Activated gamma-delta T cell (primary cell): Measurements from ENCODE around the gene TSPYL6.

Experiments
- DNase-seq: peaks from one replicate; lab custom pipeline; 2025; lab: John Stamatoyannopoulos, UW

The TSPYL6 gene

DNA sequence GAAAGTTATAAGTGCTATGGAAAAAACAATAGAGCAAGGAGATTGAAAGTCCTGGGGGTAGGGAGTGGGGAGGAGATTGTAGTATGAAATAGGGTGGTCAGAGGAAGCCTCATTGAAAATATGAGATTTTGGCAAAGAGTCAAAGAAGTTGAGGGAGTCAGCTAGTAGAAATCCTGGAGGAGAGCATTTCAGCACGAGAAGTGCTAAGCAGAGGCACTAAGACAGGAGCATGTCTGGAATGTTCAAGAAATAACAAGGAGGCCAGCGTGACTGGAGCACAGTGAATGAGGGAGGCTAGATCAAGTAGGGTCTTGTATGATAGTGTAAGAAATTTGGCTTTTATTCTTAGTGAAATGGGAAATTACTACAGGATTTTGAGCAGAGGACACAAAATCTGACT lies 2.1 kb upstream of the TSPYL6 start:
- no peak for DNase-seq

DNA sequence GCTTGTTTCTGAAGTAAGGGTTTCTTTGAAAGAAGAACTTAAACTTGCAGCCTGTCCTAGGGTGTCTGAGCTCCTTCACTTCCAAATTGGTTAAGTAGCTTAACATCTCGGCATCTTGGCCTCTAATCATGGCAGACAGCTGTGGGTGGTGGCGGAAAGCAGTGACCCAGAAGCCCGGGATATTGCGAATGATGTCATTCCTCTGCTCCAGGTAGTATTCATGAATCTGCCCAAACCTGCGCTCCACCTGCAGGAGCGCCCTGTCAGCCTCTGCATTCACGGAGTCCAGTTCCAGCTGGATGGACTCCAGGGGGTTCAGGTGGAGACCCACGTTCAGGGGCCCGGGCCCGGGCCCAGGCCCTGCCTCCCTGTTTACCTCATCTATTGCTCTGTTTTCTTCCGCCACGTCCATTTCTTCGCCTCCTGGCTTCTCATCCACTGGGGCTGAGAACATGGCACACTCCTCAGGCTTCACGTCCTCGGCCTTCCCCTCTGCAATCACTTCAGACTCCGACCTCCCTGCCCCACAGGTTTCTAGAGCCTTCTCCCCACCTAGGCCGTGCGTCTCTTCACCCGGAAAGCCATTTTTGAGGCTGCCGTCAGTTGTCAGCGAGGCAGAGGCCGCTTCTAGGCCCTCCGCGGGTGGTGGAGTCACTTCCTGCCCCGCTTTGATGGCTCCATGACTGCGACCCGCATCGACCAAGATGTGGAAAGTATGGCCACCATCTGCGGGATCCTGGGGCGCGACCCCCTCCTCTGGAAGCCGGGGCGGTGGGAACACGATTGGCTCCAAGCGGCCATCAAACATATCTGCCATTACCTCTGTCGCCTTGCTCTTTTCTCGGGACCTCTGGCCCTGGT lies 569 bp downstream of the TSPYL6 start:
- DNase-seq: no peak

DNA sequence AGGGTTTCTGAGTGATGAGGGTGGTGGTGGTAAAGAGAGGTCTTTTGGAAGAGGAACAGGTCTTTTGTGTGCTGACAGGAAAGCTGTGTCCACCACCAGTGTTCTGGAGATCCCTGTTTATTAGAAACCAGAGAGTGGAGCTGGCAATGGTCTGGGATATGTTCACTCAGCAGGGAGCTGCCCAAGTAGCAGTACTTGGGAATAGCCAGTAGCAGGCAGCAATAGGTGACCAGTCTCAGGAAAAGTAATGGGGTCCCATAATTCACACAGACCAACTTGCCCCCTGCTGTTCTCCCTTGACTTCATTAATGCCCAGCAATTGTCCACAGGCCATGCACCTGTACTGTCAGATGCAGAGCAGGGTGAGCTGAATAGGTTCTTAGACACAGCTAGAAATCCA lies 1.8 kb downstream of the TSPYL6 start:
- DNase-seq: no peak

DNA sequence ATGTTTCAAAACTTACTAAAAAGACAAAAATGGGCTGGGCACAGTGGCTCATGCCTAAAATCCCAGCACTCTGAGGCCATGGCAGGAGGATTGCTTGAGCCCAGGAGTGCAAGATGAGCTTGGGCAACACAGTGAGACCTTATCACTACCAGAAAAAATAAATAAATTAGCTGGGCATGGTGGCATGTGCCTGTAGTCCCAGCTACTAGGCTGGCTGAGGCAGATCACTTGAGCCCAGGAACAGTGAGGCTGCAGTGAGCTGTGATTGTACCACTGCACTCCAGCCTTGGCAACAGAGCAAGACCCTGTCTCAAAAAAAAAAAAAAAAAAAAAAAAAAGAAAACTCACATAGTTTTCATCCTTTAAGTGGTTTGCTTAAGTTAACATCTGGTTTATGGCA lies 6.4 kb downstream of the TSPYL6 start:
- no peak for DNase-seq

DNA sequence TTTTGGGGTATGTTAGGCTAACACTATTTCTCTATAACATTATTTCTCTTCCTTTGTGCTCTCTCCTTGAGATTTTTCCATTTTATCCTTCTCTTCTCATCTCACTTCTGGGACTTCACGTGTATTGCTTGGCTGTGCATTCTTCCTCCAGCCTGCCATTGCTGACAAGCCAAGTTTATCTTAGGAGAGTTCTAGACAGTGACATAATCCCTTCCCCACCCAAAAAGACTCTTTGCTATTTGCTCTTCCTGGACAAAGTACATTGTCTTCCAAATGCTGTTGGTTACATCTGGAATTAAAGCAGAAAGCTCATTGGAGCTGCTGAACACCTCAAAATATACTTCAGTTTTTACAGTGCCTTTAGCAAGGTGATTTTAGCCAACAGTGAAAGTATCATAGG lies 8.9 kb downstream of the TSPYL6 start:
- DNase-seq: no peak

DNA sequence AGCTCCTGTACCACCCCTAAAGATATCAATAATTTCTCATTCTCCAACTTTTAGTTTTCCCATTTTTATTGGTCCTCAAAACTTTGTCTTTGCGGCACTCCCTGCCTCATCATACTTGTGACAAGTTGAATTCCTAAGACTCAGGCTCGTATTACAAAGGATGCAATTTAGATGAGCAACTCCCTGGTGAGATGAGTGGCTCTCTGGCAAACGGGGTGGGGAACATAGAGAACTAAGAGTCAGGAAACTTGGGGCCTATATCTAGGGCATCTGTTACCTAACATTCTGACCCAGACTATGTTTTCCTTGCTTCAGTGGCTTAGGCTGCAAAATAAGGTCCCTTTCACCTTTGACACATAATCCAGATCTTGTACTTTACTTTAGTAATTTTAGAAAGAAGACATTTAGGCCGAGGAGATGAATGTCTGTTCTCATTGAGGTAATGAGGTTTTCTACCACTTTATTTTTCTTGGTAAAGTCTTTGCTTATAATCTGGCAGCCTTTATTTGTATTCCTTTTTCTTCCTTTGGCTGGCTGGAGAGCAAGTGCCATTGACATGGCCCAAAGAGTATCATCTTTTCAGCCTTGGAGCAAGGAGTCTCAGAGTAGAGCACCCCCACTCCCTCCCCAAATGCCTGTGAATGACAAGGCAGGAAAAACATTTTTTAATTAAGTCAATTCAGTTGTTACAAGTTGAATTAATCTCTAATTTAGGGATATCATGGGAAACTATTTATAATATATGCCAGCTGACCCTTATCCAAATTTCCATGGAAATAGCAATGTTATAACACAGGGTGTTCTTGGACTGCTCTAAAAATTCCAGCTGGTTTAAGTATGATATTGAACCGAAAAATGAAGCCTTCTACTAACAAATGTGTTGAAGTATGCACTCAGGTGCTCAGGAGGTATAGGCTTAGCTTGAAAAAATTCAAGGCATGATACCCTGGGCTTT lies 15.2 kb downstream of the TSPYL6 start:
- DNase-seq: no peak

DNA sequence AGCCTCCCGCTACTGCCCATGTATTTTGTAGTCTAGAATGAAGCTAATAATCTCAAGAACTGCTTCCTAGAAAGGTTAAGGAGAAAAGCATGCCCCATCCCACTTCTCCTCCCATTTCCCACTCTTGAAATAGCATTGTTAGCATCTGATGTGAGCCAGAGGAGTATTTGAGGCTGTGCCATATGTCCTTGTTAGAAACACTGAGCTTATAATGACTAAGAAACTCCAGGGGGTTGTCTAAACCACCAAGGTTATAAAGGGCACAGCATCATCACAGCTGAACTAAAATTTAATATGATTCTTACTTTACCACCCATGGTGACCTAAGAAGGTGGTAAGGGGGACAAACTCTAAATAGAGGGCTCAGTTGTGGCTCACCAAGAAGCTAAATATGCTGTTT lies 16.6 kb downstream of the TSPYL6 start:
- no peak for DNase-seq

DNA sequence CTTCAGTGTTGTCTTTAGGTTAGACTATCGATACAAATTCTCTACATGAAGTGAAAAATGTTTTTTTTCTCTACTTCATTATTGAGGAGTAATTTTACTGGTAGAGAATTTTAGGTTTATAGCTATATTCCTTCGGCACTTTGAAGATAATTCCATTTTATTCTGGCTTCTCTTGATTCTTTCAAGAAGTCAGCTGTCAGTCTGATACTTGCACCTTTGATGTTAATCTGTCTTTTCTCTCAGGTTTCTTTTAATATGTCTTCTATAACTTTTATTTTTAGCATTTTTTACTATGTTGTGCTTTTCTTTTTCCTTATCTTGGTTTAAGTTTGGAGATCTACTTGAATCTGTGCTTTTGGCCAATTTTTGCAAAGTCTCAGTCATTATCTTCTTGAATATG lies 18.6 kb downstream of the TSPYL6 start:
- DNase-seq: no peak

DNA sequence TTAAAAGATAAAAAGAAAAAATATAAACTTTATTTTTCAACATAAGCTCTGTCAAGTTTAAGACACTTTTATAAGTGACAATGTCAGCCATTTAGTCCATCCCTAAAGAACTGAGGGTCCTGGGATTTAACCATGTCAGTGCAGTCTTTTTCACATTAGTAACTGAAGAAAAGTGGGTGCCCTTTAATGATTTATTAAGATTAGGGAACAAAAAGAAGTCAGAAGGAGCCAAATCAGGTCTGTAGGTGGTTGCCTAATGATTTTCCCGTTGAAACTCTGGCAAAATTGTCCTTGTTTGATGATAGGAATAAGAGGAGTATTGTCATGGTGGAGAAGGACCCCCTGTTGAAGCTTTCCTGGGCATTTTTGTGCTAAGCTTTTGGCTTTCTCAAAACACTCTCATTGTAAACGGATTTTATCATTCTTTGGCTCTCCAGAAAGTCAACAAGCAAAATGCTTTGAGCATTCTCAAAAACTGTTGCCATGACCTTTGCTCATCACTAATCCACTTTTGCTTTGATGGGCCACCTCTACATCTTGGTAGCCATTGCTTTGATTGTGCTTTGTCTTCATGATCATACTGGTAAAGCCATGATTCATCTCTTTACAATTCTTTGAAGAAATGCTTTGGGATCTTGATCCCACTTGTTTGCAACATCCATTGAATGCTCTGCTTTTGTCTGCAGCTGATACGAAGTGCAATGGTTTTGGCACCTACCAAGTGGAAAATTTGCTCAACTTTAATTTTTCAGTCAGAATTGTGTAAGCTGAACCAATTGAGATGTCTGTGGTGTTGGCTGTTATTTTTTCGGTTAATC lies 22.0 kb downstream of the TSPYL6 start:
- DNase-seq: no peak

DNA sequence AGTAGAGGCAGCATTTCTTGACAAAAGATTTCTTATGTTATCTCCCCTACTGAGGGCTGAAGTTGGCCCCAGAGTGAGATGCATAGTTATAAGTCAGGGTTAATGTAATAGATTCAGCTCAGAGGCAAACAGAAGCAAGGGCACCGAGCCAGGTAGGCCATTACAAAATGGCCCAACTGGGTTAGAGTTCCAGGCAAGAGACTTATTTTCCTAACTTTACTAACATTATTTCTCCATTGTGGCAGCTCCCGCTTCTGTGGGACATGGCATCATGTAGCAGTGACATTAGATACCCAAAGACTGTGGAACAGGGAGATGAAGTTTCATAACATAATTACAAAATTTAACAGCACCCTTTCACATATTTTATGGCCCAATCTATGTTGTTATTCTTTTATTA lies 27.1 kb downstream of the TSPYL6 start:
- DNase-seq: no peak

DNA sequence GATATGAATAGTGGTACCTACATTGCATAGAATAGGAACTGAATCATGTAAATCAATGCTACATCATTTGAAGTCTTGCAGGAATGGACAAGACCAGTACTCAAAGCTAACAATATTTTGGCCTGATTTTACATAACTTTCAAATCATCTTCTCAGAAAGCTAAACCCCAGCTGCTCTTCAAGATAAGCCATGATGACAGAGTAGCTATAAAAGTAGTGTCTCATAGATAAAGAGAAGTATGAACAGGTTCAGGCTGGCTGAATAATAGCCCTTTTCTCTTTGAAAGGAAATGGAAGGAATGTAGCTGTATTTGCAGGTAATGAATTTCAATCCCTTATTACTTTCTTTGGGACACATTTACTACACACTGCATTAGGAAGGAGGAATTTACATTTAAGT lies 28.2 kb downstream of the TSPYL6 start:
- DNase-seq: no peak

DNA sequence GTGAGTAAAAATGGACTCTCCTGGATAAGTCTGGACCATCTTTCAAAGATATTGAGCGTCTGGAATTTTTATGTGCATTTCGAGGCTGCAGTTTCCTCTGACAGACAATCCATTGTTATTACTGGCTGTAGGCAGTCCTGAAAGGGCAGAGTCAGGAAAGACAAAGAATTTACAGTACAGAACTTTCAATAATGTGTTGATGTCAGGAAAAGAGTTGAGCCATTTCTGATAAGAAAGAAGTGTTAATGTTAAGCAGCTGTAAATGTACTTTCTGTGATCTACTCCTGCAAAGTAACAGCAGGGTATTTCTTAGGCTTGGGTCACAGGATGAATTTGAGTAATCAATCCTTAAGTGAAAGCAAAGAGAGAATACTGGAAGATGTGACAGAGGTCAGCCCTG lies 29.8 kb downstream of the TSPYL6 start:
- DNase-seq: no peak

DNA sequence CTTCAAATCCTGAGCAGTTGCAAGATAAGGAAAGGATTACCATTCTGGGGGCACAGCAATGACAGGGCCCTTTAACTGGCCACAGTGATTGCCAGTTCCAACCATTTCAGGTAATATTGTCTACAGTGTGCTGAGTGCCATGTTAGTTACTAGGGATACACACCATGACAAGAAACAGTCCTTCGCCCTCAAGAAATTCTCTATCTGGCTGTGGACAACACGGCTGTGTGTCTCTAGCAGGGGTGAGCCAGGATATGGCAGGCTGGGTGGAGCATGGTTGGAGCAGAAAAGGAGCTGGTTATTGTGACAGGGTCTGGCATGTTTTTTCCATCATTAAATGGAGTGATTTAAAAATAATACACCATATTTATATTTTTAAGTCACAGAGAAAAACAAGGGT lies 31.0 kb downstream of the TSPYL6 start:
- no peak for DNase-seq

DNA sequence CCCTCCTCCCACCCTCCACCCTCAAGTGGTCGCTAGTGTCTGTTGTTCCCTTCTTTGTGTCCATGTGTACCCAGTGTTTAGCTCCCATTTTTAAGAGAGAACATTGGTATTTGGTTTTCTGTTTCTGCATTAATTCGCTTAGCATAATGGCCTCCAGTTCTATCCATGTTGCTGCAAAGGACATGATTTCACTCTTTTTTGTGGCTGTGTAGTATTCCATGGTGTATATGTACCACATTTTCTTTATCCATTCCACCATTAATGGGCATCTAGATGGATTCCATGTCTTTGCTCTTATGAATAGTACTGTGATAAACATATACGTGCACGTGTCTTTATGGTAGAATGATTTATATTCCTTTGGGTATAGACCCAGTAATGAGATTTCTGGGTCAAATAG lies 42.9 kb downstream of the TSPYL6 start:
- no peak for DNase-seq

DNA sequence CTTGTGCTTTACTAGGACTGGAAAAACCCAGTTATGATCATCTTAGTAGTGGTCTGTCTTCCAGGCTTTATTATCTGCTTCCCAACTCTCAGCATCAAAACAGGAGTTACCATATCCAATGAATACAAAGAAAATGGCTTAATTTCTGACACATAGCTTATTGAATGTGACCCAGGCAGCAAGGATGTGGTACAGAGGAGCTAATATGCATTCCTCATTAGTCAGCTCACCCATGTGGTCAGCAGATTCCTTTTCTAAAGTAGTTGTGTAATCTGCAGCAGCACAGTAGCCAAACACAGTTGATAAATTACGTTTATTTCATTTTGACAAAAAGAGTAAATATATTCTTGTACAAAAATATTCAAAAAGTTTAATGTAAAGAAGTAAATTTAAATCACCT lies 43.6 kb downstream of the TSPYL6 start:
- no peak for DNase-seq

DNA sequence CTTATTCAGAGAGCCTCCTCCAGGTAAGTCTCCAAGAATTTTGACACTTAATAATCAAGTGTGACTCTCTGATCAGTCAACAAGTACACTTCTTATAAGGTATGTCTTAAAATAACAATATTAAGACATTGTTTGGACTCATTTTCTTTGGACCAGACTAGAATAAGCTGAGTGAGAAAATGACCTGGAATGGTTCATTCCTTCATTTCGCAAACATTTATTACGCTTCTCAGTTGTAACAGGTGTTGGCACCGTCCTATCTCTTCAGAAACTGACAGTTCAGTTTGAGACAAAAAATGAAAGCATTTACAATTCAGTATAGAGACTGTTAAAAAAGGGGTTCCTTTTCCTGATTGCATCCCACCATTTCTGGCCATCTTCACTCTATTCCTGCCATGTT lies 46.6 kb downstream of the TSPYL6 start:
- DNase-seq: no peak

DNA sequence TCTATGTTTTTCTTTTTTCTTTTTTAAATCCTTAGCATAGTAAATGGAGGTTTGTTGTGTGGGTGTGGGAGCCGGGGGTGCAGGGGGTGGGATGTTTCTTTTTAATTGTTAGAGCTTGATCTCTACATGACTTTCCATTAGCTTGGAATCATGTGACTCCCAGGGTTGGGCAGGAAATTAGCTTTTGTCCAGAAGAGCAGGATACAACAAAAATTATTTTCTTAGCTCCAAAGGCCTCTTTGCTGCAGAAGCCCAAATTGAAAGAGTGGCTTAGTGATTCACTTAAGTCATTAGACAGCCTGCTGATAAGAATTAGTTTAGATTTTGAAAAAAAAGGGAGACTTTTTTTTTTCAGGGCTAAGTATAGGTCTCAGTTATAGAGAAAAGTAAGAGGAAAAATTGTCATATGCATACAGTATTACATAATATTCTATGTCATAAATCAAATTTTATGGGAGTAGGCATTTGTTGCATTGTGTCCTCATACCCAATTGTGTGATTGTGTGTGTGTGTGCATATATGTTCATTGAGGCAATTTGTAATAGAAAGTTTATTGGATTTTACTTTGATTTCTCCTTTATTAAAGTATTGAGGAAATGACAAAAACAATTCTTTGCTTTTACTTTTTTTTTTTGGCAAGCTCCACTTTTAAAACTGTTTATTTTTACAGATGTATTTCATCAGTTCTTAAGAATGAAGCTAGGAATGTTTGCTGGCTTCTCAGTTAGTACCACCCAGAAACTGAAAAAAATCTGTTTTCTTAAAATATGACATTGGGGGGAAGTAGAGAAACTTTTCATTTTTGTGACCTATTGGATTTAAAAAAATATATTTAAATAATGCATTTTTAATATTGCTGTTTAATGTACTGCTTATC lies 47.4 kb downstream of the TSPYL6 start:
- no peak for DNase-seq

DNA sequence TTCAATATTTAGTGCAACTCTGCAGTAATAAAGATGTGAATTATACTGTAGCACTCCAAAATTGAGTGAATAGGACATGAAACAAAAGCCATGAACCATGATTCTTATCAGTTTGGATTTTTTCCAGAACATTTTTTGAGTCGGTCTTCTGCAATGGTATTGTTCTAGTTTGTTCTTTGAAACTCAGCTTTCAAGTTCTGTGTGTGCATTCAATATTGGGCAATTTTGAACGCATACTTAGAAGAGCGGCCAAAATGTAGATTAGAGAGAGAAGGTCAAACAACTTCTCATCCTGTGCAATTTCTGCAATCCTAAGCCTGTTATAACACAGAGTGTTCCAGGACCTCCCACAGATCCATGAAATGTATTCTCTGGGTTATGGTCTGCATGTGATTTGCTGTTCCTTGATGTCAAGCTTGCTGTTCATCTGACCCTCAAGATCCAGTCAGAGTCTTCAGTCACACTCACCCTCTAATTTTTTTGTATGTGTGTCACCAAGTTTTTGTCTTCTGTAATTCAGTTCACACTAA lies 48.3 kb downstream of the TSPYL6 start:
- no peak for DNase-seq

DNA sequence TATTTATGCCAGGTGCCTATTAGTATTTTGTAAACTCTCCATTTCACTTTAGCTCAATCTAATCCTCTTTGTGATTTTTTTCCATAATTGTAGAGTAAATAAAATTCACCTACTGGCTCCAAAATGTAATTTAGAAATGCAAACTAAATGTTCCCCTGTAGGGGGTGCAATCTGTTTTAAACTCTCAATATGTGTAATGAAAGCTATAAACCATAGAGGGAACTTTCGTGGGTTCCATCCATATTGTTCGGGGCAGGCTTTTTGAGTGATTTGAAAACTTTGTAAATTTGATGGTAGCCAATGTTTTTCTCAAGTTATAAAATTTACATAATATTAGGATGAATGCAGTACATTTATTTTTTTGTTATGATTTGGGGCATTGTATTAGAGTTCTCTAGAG lies 49.4 kb downstream of the TSPYL6 start:
- DNase-seq: no peak

DNA sequence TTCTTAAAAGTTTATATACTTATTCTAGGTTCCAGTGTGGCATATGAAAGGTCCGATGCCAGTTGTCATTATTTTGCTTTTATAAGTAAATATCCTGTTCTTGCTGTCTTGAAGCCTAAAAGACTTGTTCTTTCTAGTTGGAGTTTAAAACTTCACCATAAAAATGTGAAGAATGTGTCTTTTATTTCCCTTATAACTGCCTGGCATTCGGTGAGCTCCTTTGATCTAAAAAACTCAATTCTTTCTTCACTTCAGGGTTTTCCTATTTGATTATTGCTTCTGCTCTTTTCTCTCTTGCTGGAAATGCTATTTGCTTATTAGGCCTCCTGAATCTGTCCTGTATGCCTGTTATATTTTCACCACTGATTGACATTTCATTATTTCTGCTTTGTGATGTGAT lies 51.6 kb downstream of the TSPYL6 start:
- DNase-seq: no peak
